HEK293 (cell line): ENCODE measurements around the gene TBX10.
"Not testable (repeated sequence)": the region's sequence is repeated elsewhere in the genome, so short reads cannot be mapped to it uniquely, and the experiment has no call there.

Source experiments
- CTCF ChIA-PET: fragments of 350-600 bp; formaldehyde crosslinking; extraction: SDS; loops from one replicate; lab custom pipeline; 2021; ENCODE audit warnings: antibody characterized with exemption; lab: Yijun Ruan, JAX
- POLR2A ChIA-PET: fragments of 300-600 bp; formaldehyde crosslinking; extraction: SDS; loops from one replicate; lab custom pipeline; 2020; ENCODE audit warnings: antibody characterized with exemption, inconsistent platforms; lab: Yijun Ruan, JAX
- H3K27ac ChIP-seq: fragments of 200-500 bp; sonication (Bioruptor generic); 2 replicates; pipeline ENCODE4 v1.5.1; 2014; ENCODE audit warnings: low read depth, low read length, control low read depth, inconsistent platforms; ENCODE audit errors: extremely low read depth
- H3K36me3 ChIP-seq, 2 experiments: fragments of 200-500 bp in 1 of 2; sonication (Bioruptor generic) in 1 of 2; 1 replicate in 1 of 2; 2 replicates in 1 of 2; pipeline ENCODE4 v1.5.1; 2014 to 2017; ENCODE audit warnings: inconsistent platforms in 2 of 2, low read length in 2 of 2; ENCODE audit not compliant: control insufficient read depth in 2 of 2, insufficient read depth in 1 of 2
- H3K4me1 ChIP-seq: fragments of 200-500 bp; sonication (Bioruptor generic); 2 replicates; pipeline ENCODE4 v1.5.1; 2014; ENCODE audit warnings: mild to moderate bottlenecking, low read length, inconsistent platforms; ENCODE audit not compliant: control insufficient read depth, insufficient read depth
- H3K4me3 ChIP-seq: 2 replicates; pipeline ENCODE4 v1.5.1; 2011; ENCODE audit warnings: low read depth, mild to moderate bottlenecking, control low read depth, low read length, moderate library complexity
- H3K9me3 ChIP-seq: fragments of 200-500 bp; sonication (Bioruptor generic); 2 replicates; pipeline ENCODE4 v1.5.1; 2014; ENCODE audit warnings: low read depth, low read length, inconsistent platforms; ENCODE audit not compliant: control insufficient read depth, insufficient read depth
- HOXC10 ChIP-seq: sonication (generic); formaldehyde crosslinking; IDR thresholded peaks from 2 replicates; pipeline ENCODE4 v1.8.1; 2023; ENCODE audit warnings: mild to moderate bottlenecking, missing genetic modification reagents
- IKZF3 ChIP-seq: fragments of 450-650 bp; IDR thresholded peaks from 2 replicates; pipeline ENCODE4 v1.5.0; 2018; ENCODE audit warnings: missing biosample characterization, mild to moderate bottlenecking, missing genetic modification characterization, moderate library complexity
- PRDM1 ChIP-seq: fragments of 450-650 bp; formaldehyde crosslinking; IDR thresholded peaks from 2 replicates; pipeline ENCODE4; 2016; ENCODE audit warnings: missing biosample characterization, missing genetic modification characterization
- REST ChIP-seq: fragments of 450-650 bp; formaldehyde crosslinking; IDR thresholded peaks from 2 replicates; pipeline ENCODE4 v1.5.1; 2016; ENCODE audit warnings: missing biosample characterization, missing genetic modification characterization
- SALL2 ChIP-seq: fragments of 450-650 bp; formaldehyde crosslinking; IDR thresholded peaks from 2 replicates; pipeline ENCODE4 v1.5.0; 2017; ENCODE audit warnings: missing biosample characterization, mild to moderate bottlenecking, missing genetic modification characterization, borderline replicate concordance
- SCRT1 ChIP-seq: fragments of 450-650 bp; formaldehyde crosslinking; IDR thresholded peaks from 2 replicates; pipeline ENCODE4 v1.5.1; 2016; ENCODE audit warnings: missing biosample characterization, missing genetic modification characterization, borderline replicate concordance
- SCRT2 ChIP-seq: fragments of 450-650 bp; formaldehyde crosslinking; IDR thresholded peaks from 2 replicates; pipeline ENCODE4 v1.5.1; 2016; ENCODE audit warnings: missing biosample characterization, missing genetic modification characterization
- SETDB1 ChIP-seq: IDR thresholded peaks from one replicate; pipeline ENCODE4 v1.6.1; 2017; ENCODE audit warnings: mild to moderate bottlenecking, low read length, moderate library complexity, mixed read lengths; ENCODE audit not compliant: insufficient read length
- SP3 ChIP-seq: fragments of 450-650 bp; formaldehyde crosslinking; IDR thresholded peaks from 2 replicates; pipeline ENCODE4 v1.5.1; 2016; ENCODE audit warnings: missing biosample characterization, missing genetic modification characterization
- SP7 ChIP-seq: fragments of 450-650 bp; formaldehyde crosslinking; IDR thresholded peaks from 2 replicates; pipeline ENCODE4 v1.5.1; 2016; ENCODE audit warnings: missing biosample characterization, missing genetic modification characterization
- TCF7L2 ChIP-seq: IDR thresholded peaks from 2 replicates; pipeline ENCODE4 v1.6.1; 2011; ENCODE audit warnings: low read depth, mild to moderate bottlenecking, inconsistent platforms, low read length, moderate library complexity, borderline replicate concordance
- ZBTB8A ChIP-seq: fragments of 450-650 bp; formaldehyde crosslinking; IDR thresholded peaks from 2 replicates; pipeline ENCODE4 v1.5.1; 2016; ENCODE audit warnings: missing biosample characterization, missing genetic modification characterization
- ZEB2 ChIP-seq: fragments of 450-650 bp; formaldehyde crosslinking; IDR thresholded peaks from 2 replicates; pipeline ENCODE4 v1.5.1; 2016; ENCODE audit warnings: missing biosample characterization, missing genetic modification characterization
- ZFHX2 ChIP-seq: fragments of 450-650 bp; formaldehyde crosslinking; conservative IDR thresholded peaks from 2 replicates; pipeline ENCODE4 v1.5.1; 2016; ENCODE audit warnings: missing biosample characterization, missing genetic modification characterization
- ZFP3 ChIP-seq: fragments of 450-650 bp; formaldehyde crosslinking; IDR thresholded peaks from 2 replicates; pipeline ENCODE4 v1.5.1; 2016; ENCODE audit warnings: low read depth, missing biosample characterization, missing genetic modification characterization
- ZNF121 ChIP-seq: fragments of 450-650 bp; formaldehyde crosslinking; IDR thresholded peaks from 2 replicates; pipeline ENCODE4 v1.5.1; 2016; ENCODE audit warnings: missing biosample characterization, missing genetic modification characterization
- ZNF140 ChIP-seq: fragments of 450-650 bp; formaldehyde crosslinking; IDR thresholded peaks from 2 replicates; pipeline ENCODE4 v1.5.1; 2016; ENCODE audit warnings: missing biosample characterization, missing genetic modification characterization
- ZNF16 ChIP-seq: fragments of 450-650 bp; formaldehyde crosslinking; IDR thresholded peaks from 2 replicates; pipeline ENCODE4 v1.5.1; 2016; ENCODE audit warnings: low read depth, missing biosample characterization, missing genetic modification characterization
- ZNF18 ChIP-seq: fragments of 450-650 bp; formaldehyde crosslinking; IDR thresholded peaks from 2 replicates; pipeline ENCODE4 v1.5.1; 2016; ENCODE audit warnings: missing biosample characterization, missing genetic modification characterization
- ZNF239 ChIP-seq: fragments of 450-650 bp; formaldehyde crosslinking; IDR thresholded peaks from 2 replicates; pipeline ENCODE4 v1.5.1; 2016; ENCODE audit warnings: missing biosample characterization, missing genetic modification characterization
- ZNF324 ChIP-seq: fragments of 450-650 bp; formaldehyde crosslinking; IDR thresholded peaks from 2 replicates; pipeline ENCODE4 v1.5.1; 2016; ENCODE audit warnings: missing biosample characterization, missing genetic modification characterization
- ZNF354C ChIP-seq: fragments of 450-650 bp; formaldehyde crosslinking; IDR thresholded peaks from 2 replicates; pipeline ENCODE4 v1.5.1; 2016; ENCODE audit warnings: missing biosample characterization, missing genetic modification characterization, low read depth, borderline replicate concordance
- ZNF416 ChIP-seq: fragments of 450-650 bp; formaldehyde crosslinking; IDR thresholded peaks from 2 replicates; pipeline ENCODE4 v1.5.1; 2016; ENCODE audit warnings: missing biosample characterization, missing genetic modification characterization
- ZNF426 ChIP-seq: fragments of 450-650 bp; formaldehyde crosslinking; IDR thresholded peaks from 2 replicates; pipeline ENCODE4 v1.5.1; 2017; ENCODE audit warnings: missing biosample characterization, missing genetic modification characterization, mild to moderate bottlenecking, inconsistent platforms, moderate library complexity
- ZNF548 ChIP-seq: fragments of 450-650 bp; formaldehyde crosslinking; IDR thresholded peaks from 2 replicates; pipeline ENCODE4 v1.5.1; 2016; ENCODE audit warnings: missing biosample characterization, missing genetic modification characterization
- ZNF555 ChIP-seq: fragments of 450-650 bp; formaldehyde crosslinking; conservative IDR thresholded peaks from 2 replicates; pipeline ENCODE4 v1.5.1; 2017; ENCODE audit warnings: missing biosample characterization, mild to moderate bottlenecking, missing genetic modification characterization, inconsistent platforms
- ZNF558 ChIP-seq: fragments of 450-650 bp; formaldehyde crosslinking; IDR thresholded peaks from 2 replicates; pipeline ENCODE4 v1.5.1; 2016; ENCODE audit warnings: missing biosample characterization, missing genetic modification characterization
- ZNF677 ChIP-seq: fragments of 450-650 bp; IDR thresholded peaks from 2 replicates; pipeline ENCODE4 v1.5.0; 2018; ENCODE audit warnings: missing biosample characterization, mild to moderate bottlenecking, missing genetic modification characterization, moderate library complexity
- ZNF776 ChIP-seq: fragments of 450-650 bp; formaldehyde crosslinking; IDR thresholded peaks from 2 replicates; pipeline ENCODE4 v1.5.0; 2017; ENCODE audit warnings: missing biosample characterization, missing genetic modification characterization, borderline replicate concordance
- ZSCAN23 ChIP-seq: fragments of 450-650 bp; formaldehyde crosslinking; IDR thresholded peaks from 2 replicates; pipeline ENCODE4 v1.5.1; 2016; ENCODE audit warnings: missing biosample characterization, missing genetic modification characterization
- ZXDB ChIP-seq: fragments of 450-650 bp; formaldehyde crosslinking; IDR thresholded peaks from 2 replicates; pipeline ENCODE4 v1.5.1; 2016; ENCODE audit warnings: missing biosample characterization, missing genetic modification characterization
- TF ChIP-seq, protein P1 (sequence below): fragments of 450-650 bp; formaldehyde crosslinking; IDR thresholded peaks from 2 replicates; pipeline ENCODE4 v1.5.1; 2016; ENCODE audit warnings: missing biosample characterization, missing genetic modification characterization

The TBX10 gene

DNA sequence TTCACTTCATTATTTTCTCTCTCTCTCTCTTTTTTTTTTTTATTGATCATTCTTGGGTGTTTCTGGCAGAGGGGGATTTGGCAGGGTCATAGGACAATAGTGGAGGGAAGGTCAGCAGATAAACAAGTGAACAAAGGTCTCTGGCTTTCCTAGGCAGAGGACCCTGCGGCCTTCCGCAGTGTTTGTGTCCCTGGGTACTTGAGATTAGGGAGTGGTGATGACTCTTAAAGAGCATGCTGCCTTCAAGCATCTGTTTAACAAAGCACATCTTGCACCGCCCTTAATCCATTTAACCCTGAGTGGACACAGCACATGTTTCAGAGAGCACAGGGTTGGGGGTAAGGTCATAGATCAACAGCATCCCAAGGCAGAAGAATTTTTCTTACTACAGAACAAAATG, 42.1 kb downstream of the TBX10 start:
- H3K36me3 ChIP-seq, H3K4me3 ChIP-seq, H3K4me1 ChIP-seq, CTCF ChIA-PET, H3K27ac ChIP-seq, POLR2A ChIA-PET, H3K9me3 ChIP-seq: not testable (repeated sequence)

- CTCF ChIA-PET: interaction anchor here (1.3 kb wide), 1 partner anchor 18 kb away, joined by 3 read pairs; no protein-coding TSS in a partner anchor
Observed at GRCh38 chr11:67596753-67597300, 42.7 kb downstream of the TBX10 start.

DNA sequence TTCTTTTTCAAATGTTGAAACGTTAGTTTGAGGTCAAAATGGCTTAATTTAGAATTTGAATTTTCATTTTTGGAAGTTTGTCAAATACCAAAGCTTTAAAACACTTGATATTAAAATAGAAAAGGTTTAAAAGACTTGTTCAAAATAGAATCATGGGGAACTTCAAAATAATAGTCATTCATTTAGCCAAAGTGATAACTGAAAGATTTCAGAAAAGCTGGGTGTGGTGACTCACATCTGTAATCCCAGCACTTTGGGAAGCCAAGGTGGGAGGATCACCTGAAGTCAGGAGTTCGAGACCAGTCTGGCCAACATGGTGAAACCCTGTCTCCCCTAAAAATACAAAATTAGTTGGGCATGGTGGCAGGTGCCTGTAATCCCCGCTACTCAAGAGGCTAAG, 45.1 kb downstream of the TBX10 start:
- Histone ChIP-seq H3K9me3 (no peaks in the 10 kb centered on the region), H3K36me3 (no peaks in the 10 kb centered on the region), H3K4me1 (no peaks in the 10 kb centered on the region), H3K27ac (no peak overlapping the region), H3K4me3 (no peak overlapping the region)
- ChIA-PET CTCF (interaction anchor here (1.0 to 2.3 kb wide), 2 partner anchors 10 to 540 kb away, joined by 3 to 11 read pairs; partner anchors contain the start of gene GSTP1), POLR2A (no interaction called here)
- TF ChIP-seq SALL2 (no peak), ZNF776 (tag by site-specific recombination) (no peak), ZNF16 (tag by site-specific recombination) (no peak), SP7 (tag by site-specific recombination) (no peak), IKZF3 (no peak), SCRT2 (tag by site-specific recombination) (no peak), ZNF121 (tag by site-specific recombination) (no peak), ZNF426 (tag by site-specific recombination) (no peak), ZNF548 (no peak), ZSCAN23 (no peak), ZBTB8A (no peak), ZNF558 (tag by site-specific recombination) (no peak), SETDB1 (no peak), REST (tag by site-specific recombination) (no peak), ZNF354C (tag by site-specific recombination) (no peak)

More at GRCh38 chr11:67596753-67597300, 42.7 kb downstream of the TBX10 start:
- TF ChIP-seq ZFHX2 (tag by site-specific recombination) (no peak), ZFP3 (no peak), TCF7L2 (no peak), ZNF416 (tag by site-specific recombination) (no peak), HOXC10 (CRISPR knock-in tag) (no peak), ZNF324 (no peak), ZEB2 (tag by site-specific recombination) (no peak), ZNF677 (tag by site-specific recombination) (no peak), ZNF18 (no peak), ZXDB (tag by site-specific recombination) (no peak), SCRT1 (tag by site-specific recombination) (no peak), SP3 (tag by site-specific recombination) (no peak), ZNF239 (tag by site-specific recombination) (no peak), SP7 (tag by site-specific recombination) (no peak), PRDM1 (tag by site-specific recombination) (no peak), ZNF140 (tag by site-specific recombination) (no peak), ZNF555 (tag by site-specific recombination) (no peak)
- TF ChIP-seq, protein P1, sequence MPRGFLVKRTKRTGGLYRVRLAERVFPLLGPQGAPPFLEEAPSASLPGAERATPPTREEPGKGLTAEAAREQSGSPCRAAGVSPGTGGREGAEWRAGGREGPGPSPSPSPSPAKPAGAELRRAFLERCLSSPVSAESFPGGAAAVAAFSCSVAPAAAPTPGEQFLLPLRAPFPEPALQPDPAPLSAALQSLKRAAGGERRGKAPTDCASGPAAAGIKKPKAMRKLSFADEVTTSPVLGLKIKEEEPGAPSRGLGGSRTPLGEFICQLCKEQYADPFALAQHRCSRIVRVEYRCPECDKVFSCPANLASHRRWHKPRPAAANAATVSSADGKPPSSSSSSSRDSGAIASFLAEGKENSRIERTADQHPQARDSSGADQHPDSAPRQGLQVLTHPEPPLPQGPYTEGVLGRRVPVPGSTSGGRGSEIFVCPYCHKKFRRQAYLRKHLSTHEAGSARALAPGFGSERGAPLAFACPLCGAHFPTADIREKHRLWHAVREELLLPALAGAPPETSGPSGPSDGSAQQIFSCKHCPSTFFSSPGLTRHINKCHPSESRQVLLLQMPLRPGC: no peak
- no peaks in the 10 kb centered on the region for H3K4me1 ChIP-seq
- no peak overlapping the region for H3K4me3 ChIP-seq
- H3K27ac ChIP-seq: no peak overlapping the region
- POLR2A ChIA-PET: no interaction called here
- no peaks in the 10 kb centered on the region for H3K9me3 ChIP-seq
- no peaks in the 10 kb centered on the region for H3K36me3 ChIP-seq
